Activated naive CD4-positive, alpha-beta T cell treated with Interleukin-2 at 50 U/mL for 16 hours (primary cell): ENCODE data around the gene SOX9.
"Not testable (repeated sequence)": the region's sequence is repeated elsewhere in the genome, so short reads cannot be mapped to it uniquely, and the experiment has no call there.

Experiments used
- DNase-seq: peaks from one replicate; pipeline ENCODE4 v3.0.0-alpha.2; 2020

Gene SOX9

DNA sequence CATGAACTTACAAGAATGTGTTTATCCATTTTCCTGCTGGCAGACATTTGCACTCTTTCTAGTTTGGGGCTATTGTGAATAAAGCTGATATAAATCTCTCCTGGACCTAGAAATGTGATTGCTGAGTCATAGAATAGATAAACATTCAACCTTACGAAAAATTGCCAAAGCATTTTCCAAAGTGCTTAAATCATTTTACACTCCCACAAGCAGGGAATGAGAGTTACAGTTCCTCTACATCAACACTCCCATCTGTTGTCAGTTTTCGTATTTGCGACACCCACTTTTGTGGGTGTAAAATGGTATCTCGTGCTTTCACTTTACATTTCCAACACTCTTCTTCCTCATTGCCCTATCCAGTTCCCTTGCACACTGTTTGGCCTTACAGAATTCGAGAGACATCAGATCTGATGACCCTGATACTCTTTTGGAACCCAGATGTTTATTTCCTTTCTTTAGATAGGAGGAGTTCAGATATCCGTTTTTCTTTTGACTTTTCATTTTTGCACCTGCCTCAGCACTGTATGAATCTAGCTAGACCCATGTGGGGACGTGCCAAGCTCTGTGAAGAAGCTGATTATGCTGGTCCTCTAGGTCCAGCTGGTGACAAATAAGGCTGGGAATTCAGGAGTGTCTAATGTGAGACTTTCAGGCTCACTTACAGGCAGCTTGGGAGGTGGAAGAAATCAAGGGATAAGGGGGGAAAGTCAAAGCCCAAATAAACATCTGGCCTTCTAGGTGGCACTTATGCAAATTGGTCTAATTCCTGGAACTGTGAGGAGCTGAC, 14.0 kb downstream of the SOX9 start:
- no peak for DNase-seq

DNA sequence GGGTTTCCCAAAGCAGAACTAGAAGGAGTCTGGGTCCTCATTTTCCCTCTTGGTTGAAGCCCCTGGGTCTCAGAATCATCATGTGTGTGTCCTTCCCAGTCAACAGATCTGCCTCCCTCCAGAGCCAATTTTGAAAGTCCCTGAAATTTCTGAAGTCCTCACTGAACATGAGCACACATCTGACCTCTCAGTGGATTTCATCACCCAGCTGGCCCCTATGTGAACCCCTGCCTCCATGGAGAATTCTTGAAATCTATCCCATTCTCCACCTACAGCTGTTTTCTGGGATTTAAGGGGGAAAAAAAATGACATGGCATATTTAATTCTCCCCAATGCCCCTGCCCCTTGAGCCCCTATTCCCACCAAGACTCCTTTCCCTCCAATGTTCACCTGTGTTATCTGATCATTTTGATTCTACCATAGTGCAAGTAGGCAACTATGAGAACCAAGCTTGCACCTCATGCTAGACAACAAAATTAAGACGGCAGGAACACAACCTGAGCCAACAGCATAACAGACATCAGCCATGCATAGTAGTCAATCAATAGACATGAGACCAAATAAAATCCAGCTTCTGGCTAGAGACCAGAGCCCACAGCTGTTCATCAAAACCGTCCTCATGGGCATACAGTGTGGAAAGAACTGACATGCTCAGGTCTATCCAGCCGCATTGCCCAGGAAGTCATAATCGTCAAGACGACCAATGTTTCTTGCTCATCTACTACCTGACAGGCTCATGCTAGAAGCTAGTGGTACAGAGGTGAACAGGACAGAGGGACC, 14.9 kb downstream of the SOX9 start:
- no peak for DNase-seq

DNA sequence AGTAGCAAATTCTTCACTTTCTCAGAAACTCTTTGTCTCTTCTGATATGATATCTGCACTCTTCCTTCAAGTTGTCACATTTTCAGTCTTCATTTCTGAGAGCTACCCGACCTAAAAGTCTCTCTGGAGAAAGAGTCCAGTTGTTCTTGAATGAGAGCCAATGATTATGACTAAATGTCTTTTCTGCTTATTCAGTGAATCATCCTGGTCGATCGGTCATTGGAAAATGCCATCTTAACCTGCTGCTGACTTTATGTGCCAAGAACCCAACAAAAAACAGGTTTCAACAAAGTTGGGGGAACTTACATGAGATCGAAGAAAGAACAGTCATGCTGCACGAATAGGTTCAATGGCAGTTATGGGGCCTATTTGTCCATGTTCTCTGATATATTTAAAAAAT, 15.9 kb downstream of the SOX9 start:
- DNase-seq, result no peak

DNA sequence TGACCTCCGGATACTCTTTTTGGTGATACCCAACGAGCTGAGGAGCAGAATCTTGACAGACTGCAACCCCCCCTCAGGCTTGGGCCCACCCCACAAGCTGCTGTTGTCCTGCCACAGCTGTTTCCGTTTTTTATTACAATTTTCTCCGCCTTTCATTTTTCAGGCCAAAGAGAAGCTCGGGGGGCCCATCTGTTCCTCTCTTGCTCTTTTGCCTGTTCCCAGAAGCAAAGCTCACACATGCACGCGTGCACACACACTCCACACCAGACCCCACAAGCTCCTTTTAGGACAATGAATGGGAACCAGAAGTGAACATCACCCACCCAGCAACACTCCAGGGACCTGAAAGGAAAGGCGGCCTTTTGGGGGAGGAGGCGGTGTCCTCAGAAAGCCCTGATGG, 16.3 kb downstream of the SOX9 start:
- DNase-seq, result no peak

DNA sequence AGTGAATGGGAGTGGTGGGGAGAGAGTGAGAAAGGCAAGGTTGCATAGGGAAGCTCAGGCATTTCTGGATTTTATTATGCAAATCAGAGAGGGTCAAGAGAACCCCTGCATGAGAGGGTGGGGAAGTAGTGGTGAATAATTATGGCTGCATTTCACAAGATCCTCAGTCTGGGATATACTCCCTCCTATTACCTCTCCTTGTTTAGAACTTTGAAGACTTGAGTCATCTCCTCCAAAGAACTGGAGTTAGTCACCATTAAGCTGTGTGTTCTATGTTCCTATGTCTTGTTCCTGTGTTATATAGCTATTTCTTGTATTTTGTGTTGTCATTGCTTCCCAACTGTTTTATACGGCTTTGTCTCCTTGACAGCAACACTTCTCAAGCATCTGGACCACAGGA, 18.4 kb downstream of the SOX9 start:
- no peak for DNase-seq

DNA sequence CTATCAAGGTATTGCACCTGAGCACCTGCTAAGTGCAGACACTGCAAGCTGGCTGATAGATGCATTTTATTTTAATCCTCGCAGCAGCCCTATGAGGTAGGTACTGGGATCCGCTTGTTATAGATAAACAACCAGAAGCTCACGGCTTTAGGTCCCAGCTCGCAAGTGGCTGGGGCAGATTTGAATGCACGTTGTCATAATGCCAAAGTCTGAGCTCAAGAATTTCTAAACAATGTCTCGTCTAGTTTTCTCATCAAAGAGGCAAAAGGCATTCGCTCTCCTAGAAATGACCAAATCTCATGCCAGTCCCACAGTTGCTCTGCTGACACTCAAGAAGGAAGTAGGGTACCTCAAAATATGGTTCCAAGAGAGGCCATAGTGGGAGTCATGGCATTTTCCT, 20.5 kb downstream of the SOX9 start:
- no peak for DNase-seq

DNA sequence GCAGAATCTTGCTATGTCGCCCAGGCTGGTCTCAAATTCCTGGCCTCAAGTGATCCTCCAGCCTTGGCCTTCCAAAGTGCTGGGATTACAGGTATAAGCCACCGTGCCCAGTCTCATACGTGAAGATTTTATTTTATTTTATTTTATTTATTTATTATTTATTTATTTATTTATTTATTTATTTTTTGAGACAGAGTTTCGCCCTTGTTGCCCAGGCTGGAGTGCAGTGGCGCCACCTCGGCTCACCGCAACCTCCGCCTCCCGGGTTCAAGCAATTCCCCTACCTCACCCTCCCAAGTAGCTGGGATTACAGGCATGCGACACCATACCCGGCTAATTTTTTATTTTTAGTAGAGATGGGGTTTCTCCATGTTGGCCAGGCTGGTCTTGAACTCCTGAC, 21.3 kb downstream of the SOX9 start:
- not testable (repeated sequence) for DNase-seq

DNA sequence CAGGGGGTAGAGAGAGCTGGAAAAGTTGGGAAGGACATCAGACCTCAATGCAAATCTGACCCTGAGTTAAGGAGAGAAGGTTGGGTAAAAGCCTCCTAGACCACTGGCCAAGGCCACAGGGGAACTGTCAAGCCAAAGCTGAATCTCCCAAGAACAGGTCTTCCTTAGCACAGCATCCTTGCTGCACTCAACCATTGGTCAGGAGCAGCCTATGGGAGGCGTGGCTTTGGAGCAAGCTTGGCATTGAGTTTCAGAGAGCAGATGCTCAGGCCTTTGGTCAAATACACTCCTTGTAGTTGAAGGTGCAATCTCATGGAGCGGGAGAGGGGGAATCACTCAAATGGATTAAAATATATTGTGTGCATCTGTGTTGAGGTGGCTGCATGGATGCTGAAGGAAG, 21.8 kb downstream of the SOX9 start:
- DNase-seq, result no peak

DNA sequence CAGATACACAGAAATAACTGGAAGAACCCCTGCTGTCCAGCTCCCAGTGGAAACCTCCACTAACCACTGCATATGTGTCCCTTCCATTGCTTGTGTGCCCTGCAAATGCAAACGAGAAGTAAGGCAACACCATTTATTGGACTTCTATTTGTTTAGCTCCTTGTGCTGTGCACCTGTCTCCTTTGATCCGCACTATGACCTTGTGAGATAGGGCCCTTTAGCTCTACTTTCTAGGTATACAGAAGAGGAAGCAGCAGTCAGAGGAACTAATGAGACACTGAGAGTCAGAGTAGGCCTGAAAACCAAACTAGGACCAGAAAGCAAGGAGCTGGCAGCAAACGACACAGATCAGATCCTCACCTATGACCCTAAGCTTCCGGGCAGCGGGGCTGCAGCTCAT, 22.4 kb downstream of the SOX9 start:
- no peak for DNase-seq

DNA sequence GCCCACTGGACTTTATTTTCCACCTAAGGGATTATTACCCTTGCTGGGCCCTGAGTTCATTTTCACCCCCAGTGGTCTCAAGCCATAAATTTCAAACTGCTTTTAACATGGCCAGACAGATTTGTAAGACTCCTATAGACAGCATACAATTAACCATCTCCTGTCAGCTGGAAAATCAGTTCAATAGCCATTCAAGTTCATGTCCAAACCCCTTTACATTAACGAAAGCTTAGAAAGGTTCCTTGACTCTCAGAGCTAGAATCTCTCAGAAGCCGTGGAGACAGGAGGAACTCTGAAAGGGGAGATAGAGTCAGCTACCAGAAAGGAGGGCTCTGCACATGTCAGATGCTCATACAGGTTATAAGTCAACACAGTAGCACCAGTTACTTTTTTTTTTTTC, 23.3 kb downstream of the SOX9 start:
- DNase-seq, result no peak

DNA sequence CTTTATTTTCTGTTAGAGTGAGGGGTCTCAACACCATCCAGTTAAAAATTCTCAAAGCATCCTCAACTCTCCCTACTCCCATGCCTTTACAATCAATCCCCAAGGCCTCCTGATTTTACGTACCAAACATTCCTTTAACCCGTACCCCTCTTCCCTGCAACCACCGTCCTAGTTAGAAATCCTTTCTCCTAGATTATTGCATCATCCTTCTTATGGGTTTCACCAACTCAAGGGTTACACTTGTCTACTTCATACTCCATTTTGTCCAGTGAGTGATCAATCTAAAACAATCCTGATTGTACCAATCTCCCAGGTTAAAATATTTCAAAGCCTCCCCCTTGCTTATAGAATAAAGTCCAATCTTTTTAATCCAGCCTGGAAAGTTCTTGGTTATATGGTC, 24.7 kb downstream of the SOX9 start:
- DNase-seq, result no peak

DNA sequence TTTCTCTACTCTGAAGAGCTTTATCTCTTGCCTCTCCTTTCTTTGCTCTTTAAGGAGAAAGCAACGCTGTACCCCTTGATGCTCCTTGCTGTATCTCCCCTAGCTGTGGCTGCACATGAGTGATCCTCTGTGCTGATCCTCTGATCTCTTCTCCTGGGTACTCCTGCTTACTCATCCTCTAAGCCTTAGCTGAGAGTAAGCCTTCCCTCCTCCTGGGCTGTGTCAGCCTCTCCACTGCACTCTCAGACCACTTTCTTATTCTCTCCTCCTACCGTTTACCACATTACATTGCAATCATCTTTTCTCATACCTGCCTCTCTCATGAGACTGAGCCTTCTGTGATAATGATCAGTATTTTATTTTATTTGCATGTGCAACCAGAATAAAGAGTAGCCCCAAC, 25.1 kb downstream of the SOX9 start:
- DNase-seq, result no peak

DNA sequence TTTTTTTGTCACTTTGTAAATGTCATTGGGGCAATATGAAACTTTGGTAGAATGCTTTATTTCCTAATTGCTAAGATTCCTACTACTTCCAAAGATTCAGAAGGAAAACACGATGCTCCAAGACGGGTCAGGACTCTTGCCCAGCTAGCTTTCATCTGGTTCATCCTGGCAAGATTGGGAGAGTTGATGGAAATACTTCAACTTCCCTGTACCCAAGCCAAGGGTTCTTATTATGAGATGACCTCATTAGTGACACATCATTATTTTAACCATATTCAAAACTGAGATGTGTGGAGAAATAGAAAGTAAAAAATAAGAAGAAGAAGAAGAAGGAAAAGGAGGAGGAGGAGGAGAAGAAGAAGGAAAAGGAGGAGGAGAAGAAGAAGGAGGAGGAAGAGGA, 25.6 kb downstream of the SOX9 start:
- no peak for DNase-seq

DNA sequence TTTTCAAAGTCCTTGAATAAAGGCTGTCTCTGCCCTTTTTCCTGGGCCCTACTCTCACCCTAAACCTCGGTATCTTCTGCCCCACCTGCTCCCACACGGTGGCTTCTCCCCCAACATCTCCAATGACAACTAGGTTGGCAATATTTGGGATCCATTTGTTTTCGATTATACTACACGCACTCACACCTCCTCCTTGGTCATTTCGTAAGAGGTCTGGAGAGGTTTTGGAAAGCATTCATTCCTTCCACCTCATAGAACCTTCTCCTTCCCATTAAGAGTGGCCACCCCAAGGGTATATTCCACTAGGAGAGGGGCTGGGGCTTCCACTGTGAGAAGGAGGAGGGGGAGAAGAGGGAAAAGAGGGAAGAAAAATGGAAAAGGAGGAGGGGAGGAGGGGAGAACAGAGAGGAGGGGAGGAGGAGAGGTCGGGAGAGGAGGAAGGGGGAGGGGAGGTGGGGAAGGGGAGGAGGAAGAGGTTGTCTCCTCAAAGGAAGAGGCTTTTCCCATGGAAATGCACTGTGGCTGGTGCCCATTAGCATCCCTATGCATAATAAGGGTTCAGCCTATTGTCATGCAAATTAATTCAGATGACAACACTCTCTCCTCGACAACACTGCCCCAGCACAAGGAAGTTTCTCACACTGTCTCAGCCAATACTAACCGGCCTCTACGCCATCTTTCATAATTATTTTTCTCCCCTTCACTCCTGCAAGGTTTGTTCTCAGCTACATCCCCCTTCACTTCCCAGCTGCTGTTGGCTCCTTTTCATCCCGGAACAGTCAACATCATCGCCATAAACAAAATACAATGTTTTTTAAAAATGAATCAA, 30.0 kb downstream of the SOX9 start:
- no peak for DNase-seq

DNA sequence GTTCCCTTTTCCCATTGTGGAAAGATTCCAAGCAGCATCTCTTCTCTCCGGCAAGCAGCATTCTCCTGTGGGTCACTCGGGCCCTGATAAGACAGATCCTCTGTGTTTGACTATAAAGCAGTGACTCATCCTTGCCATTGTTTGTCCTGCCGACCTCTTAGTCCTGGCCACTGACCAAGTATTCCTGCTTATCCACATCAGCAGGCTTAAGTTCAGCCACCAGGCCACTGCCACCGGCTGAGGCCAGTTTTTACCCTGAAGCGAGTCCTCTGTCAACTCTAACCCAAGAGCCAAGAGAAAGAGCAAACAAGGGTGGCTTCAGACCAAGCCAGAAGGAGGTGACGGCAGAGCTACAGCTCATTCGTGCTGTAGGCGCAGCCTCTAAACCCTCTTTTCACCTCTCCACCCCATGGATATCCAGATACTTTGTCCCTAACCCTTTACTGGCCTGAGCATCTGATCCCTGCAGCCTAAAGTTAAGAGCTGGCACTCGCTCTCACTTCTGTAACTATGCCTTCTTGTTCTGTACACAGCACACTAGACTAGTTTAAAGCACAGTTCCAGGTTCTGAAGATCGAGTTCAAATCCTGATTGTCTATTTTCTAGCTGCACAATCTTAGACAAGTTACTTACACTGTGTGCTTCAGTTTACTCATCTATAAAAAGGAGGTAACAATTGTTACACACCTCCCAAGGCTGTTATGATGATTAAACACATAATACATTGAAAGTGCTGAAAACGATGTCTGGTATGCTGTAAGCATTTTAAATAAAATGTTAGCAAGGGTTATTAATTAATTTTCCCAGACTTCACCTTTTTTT, 31.0 kb downstream of the SOX9 start:
- DNase-seq, result no peak

DNA sequence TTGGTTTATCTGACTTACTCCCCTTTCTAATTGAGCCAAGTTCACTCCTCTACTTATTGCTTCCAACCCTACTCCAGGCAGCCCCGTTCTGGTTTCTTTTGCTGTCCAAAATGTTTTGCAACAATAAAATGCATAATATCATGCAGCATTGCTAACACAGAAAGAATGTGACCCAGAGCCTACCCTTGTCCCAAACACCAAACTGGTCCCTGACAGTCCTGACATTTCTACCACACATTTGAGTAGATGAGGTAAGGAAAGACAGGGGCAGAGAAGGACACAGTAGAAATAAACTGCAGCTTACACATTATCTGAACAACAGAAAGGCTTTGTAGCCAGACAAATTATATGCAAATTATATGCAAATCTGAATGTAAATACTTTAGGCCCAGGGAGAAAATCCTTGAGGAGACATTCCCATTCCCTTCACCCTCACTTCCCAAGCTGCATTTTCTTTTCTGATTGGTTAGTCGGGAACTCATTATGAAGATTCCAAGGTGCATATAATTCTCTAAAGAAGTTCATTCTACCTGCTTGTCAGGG, 31.6 kb downstream of the SOX9 start:
- no peak for DNase-seq

DNA sequence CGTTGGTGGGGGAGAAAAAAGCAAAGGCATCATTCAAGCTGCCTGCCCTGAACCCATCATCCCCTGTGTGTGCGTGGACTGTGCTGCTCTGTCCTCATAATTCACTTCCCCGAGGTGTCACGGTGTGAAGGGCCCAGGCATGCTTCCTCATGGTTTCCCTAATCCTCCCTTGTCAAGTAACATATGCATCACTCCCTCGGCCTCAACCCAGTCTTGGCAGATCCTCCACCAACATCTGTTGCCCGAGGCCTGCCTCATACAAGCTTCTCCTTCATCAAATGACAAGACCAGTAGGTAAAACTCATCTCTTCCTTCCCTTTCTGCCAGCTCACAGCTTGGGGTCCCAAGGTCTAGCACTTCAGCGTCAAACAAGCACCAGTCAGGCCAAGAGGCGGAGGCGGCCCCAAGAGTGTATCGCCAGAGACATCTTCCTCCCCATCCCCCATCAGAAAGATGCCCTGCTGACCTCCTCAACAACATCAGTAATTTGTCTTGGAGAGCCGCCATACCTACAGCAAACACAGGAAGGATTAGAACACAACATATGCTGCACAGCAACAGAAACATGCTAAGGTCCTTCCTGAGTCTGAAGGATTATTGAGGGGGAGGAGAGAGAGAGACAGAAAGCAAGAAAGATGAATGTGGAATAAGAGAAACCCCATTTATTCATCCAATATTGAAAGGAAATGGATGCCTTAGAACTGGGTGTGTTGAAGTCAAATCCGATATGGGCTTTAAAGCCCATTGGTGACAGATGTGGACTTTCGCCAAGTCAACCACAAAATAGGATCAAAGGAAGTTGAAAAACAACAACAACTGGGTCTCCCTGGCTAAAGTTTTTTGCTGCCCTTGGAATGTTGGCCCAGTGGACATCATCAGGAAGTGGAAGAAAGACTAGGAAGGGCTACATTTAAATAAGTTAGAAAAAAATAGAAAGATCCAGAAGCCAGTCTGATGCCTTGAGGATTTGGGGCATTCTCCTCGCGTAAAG, 38.4 kb downstream of the SOX9 start:
- DNase-seq, result no peak

DNA sequence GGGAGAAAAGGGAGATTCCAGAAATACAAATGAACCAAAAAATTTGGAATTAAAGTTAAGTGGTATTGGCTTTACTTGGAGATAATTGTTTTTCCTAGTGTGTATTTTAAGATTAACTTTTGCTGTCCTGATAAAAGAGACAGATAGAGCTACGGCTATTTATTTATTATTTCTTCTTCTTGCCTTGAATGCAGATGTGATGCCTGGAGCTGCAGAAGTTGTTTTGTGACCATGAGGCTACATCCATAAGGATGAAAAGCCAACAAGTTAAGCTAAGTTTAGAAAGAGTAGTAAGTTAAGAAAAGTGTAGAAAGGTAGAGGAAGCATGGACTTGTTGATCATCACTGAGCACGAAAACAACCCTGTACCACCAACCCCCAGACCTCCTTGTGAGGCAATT, 41.7 kb downstream of the SOX9 start:
- no peak for DNase-seq

DNA sequence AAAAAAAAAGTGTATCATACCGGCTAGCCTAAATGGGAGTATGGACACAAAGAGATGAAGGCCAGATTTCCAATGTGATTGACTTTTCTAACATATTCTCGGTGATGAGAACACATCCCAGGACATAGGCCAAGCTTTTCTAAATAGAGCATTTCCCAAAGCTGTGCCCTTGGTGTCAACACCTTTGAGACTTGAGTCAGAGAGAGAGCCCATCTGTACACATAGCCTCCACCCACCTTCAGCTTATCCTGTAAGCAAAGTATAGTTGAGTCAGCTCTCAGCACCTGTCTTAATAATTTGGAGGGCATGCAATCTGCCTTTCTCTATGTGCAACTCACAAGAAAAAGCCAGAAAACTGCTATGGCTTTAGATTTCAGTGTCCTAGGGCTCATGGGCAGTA, 42.7 kb downstream of the SOX9 start:
- DNase-seq, result no peak

DNA sequence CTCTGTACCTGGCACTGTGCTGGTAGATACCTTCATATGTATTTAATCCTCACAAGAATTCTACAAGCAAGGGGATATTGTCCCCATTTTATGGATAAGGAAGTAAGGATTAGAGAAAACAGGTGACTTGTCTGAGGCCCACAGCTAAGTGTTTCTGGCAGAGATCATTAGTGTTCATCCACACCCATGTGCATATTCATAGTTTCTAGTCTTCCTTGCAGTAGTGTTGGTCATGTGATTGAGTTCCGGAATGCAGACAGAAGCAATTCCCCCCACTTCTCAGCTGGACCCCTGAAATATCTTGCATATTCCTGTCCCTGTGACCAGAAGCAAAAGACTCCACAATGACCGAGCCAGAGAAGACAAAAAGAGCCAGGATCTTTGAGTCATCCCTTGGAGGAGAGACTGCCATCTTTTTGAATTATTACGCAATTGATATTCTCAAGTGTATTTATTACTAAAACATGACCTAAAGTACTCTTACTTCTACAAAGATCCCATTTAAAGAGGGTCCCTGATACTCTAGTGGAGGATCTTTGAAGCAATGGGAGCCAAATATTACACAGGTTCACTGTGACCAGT, 43.4 kb downstream of the SOX9 start:
- DNase-seq, result no peak
